Placental epithelial cell (primary cell): ENCODE data around the gene RAPSN. TPM values are rescaled to one million over a fixed set of nuclear protein-coding genes. Genes with fewer than 3 reads are reported as not detected.

ENCODE experiments used
- small RNA-seq: library from RNA; depleted of rRNA; stranded (forward); fragments of <200 nt; gene quantifications from one replicate; pipeline ENCODE3, GENCODE V24; 2012
- total RNA-seq: library from RNA; depleted of rRNA; stranded (reverse); fragments of >200 nt; gene quantifications from 2 replicates; pipeline ENCODE4 v1.2.3, GENCODE V29; 2012

RAPSN gene
- 0.79 and 1.6 TPM in 2 replicates for total RNA-seq

GRCh38 chr11:47448566-47449427 is at the start of gene RAPSN:
Gene RAPSN (minus strand): TSS chr11:47449136. CDS start chr11:47448964, 172 bp downstream.

GRCh38 chr11:47426062-47426956 is 22.6 kb downstream of the RAPSN start, which contains the start of gene PSMC3:
Gene PSMC3 (minus strand): TSS chr11:47426439. CDS start chr11:47426279, 160 bp downstream.

GRCh38 chr11:47407746-47408590 is 41.0 kb downstream of the RAPSN start, which contains the start of gene SLC39A13:
Gene SLC39A13 (plus strand): TSS chr11:47408590. CDS start chr11:47410095, 1,505 bp downstream.

Small RNAs within 50 kb of the gene (small RNA-seq; reads per million reads assigned to genes)
- gene MIR4487, result not detected

Other genes with a start within 250 kb of the RAPSN start
- gene DDB2, start 234.2 kb downstream of the RAPSN start, total RNA-seq, result 71.1 and 89.3 TPM in 2 replicates
- 38.4 and 54.6 TPM in 2 replicates for gene ACP2, start 200.3 kb downstream of the RAPSN start, total RNA-seq
- 12.2 and 13.2 TPM in 2 replicates for gene NR1H3, start 191.1 kb downstream of the RAPSN start, total RNA-seq
- 32.8 and 39.3 TPM in 2 replicates for gene MADD, start 179.0 kb downstream of the RAPSN start, total RNA-seq
- gene MYBPC3, start 96.4 kb downstream of the RAPSN start, total RNA-seq, result not detected in 2 replicates
- gene SPI1, start 70.6 kb downstream of the RAPSN start, total RNA-seq, result not detected in 2 replicates
- gene SLC39A13, start 40.5 kb downstream of the RAPSN start, total RNA-seq, result 51.0 and 138 TPM in 2 replicates
- gene PSMC3, start 22.7 kb downstream of the RAPSN start, total RNA-seq, result 122 and 195 TPM in 2 replicates
- gene CELF1, start 104.0 kb upstream of the RAPSN start, total RNA-seq, result 84.4 and 123 TPM in 2 replicates
- 38.1 and 79.4 TPM in 2 replicates for gene PTPMT1, start 116.5 kb upstream of the RAPSN start, total RNA-seq
- gene KBTBD4, start 129.8 kb upstream of the RAPSN start, total RNA-seq, result 20.4 and 34.4 TPM in 2 replicates
- 53.0 and 71.9 TPM in 2 replicates for gene NDUFS3, start 129.9 kb upstream of the RAPSN start, total RNA-seq
- gene FAM180B, start 137.5 kb upstream of the RAPSN start, total RNA-seq, result under 0.01 TPM in 1 of 2 replicates, not detected in the other
- gene C1QTNF4, start 145.3 kb upstream of the RAPSN start, total RNA-seq, result 2.0 and 3.6 TPM in 2 replicates
- gene MTCH2, start 193.4 kb upstream of the RAPSN start, total RNA-seq, result 41.2 and 117 TPM in 2 replicates